ENCODE results near the gene CRYBG3.

- TF ChIP-seq CTCF (IDR thresholded peaks at IDR 0.05) (no peak), POLR2A (IDR thresholded peaks at IDR 0.05) (no peak)
Measured at GRCh38 chr3:97991293-97991682, 169.5 kb downstream of the CRYBG3 start.
